GM10248 (cell line): ENCODE measurements around the gene CCDC85C.

ENCODE experiments used
- CTCF ChIA-PET: fragments of 300-600 bp; sonication (Branson Sonifier 250); formaldehyde crosslinking; extraction: SDS; loops from one replicate; lab custom pipeline; 2021; ENCODE audit warnings: antibody characterized with exemption; lab: Yijun Ruan, JAX
- POLR2A ChIA-PET: fragments of 350-650 bp; sonication (Branson Sonifier 250); formaldehyde crosslinking; extraction: SDS; loops from one replicate; lab custom pipeline; 2020; ENCODE audit warnings: antibody characterized with exemption; lab: Yijun Ruan, JAX
- DNase-seq: peaks from one replicate; pipeline ENCODE4 v3.0.0; 2012; ENCODE audit errors: extremely low spot score
- TF ChIP-seq, protein P1 (sequence below): IDR thresholded peaks from 2 replicates; pipeline ENCODE4 v1.5.1; 2012; ENCODE audit warnings: mild to moderate bottlenecking, low read depth; ENCODE audit errors: extremely low read depth, missing control alignments, control extremely low read depth

Gene CCDC85C

GRCh38 chr14:99468836-99469592 lies 135.0 kb downstream of the CCDC85C start:
- DNase-seq = no peak
- TF ChIP-seq, protein P1, sequence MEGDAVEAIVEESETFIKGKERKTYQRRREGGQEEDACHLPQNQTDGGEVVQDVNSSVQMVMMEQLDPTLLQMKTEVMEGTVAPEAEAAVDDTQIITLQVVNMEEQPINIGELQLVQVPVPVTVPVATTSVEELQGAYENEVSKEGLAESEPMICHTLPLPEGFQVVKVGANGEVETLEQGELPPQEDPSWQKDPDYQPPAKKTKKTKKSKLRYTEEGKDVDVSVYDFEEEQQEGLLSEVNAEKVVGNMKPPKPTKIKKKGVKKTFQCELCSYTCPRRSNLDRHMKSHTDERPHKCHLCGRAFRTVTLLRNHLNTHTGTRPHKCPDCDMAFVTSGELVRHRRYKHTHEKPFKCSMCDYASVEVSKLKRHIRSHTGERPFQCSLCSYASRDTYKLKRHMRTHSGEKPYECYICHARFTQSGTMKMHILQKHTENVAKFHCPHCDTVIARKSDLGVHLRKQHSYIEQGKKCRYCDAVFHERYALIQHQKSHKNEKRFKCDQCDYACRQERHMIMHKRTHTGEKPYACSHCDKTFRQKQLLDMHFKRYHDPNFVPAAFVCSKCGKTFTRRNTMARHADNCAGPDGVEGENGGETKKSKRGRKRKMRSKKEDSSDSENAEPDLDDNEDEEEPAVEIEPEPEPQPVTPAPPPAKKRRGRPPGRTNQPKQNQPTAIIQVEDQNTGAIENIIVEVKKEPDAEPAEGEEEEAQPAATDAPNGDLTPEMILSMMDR = no peak
- POLR2A ChIA-PET = no interaction called here
- CTCF ChIA-PET = interaction anchor here (1.5 kb wide), 1 partner anchor 53 kb away, joined by 3 read pairs; no protein-coding TSS in a partner anchor

- POLR2A ChIA-PET = interaction anchor here (0.6 kb wide), 1 partner anchor 18 kb away, joined by 4 read pairs; no protein-coding TSS in a partner anchor
- TF ChIP-seq, protein P1 = no peak
Observed at GRCh38 chr14:99468081-99468480, 135.9 kb downstream of the CCDC85C start.

DNA sequence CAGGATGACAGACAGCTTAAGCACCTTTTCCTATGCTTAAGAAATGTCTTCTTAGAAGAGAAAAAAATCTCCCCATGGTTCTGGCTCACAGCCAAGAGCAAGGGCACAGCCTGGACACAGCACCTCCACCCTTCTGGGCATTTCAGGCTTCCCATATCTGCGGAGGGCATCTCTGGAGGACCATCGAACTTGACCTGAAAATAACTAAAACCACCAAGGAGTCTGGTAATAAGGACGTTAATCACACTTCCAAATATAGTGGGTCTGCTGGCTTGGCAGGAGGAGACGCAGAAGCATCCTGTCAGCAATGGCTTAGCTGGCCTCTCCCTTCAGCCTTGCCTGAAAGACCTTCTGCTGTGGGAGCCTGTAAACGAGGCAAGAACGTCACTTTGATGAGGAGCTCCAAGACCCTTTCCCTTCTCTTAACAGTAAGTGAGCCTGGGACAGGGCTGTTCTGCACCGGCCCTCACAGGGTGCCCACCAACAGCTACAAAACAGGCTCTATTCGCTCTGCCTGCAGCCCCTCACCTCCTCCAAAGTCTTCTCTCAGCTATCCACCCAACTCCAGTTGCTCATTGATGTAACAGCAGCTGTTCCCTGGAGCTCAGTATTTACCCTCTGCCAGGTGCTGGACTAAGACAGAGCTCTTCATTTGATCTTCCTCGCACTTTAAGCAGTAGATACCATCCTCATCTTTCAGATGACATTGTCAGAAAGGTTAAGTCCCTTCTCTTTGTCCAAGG lies 136.5 kb downstream of the CCDC85C start:
- no peak for DNase-seq
- ChIA-PET CTCF (no interaction called here), POLR2A (interaction anchor here (0.6 kb wide), 1 partner anchor 17 kb away, joined by 4 read pairs; no protein-coding TSS in a partner anchor)
- TF ChIP-seq, protein P1 = no peak

More at GRCh38 chr14:99468081-99468480, 135.9 kb downstream of the CCDC85C start:
- no peak for DNase-seq
- CTCF ChIA-PET = no interaction called here

DNA sequence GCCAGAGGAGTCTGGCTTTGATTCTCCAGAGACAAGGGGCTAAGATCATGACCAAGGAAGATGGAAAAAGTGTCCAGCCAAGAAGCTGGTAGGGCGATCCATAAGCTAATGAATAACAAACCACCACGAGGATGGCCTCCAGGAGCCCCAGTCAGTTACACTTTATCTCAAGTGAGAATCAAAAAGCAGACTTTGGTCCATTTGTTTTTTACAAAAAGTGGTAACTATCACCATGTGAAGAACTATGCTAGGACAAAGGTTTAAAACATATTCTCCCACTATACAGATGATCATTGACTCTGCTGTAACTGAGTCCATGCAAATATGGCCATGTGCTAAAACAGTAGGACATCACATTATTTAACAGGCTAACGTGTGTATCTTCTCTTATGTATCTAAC lies 137.2 kb downstream of the CCDC85C start:
- ChIA-PET POLR2A (no interaction called here), CTCF (no interaction called here)
- TF ChIP-seq, protein P1 = no peak
- DNase-seq = no peak

DNA sequence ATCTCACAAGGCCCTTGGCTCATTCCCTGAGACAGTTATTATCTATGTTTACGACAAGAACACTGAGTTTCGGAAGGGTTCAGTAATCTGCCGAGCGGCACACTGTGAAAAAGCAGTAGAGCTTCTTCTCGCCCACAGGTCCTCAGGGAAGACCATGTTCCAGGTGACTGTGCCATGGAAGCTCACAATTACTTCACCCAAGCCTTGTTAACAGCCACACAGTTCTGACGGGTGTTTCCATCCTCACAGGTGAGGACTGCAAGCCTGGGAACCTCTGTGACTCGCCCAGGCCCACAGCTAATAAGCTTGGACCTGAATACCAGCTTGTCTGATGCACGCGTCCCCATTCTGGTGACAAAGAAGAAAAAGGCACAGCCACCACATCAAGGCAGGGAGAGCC lies 138.7 kb downstream of the CCDC85C start:
- ChIA-PET CTCF (interaction anchor here (0.9 kb wide), 1 partner anchor 8 kb away, joined by 3 read pairs; no protein-coding TSS in a partner anchor), POLR2A (interaction anchor here (1.4 kb wide), 1 partner anchor 16 kb away, joined by 3 read pairs; the partner anchor contains the start of genes CCNK and SETD3)

GRCh38 chr14:99463974-99464373 lies 140.0 kb downstream of the CCDC85C start:
- CTCF ChIA-PET = no interaction called here
- POLR2A ChIA-PET = no interaction called here
- no peak for DNase-seq
- TF ChIP-seq, protein P1 = no peak

More for the DNA sequence above, 138.7 kb downstream of the CCDC85C start:
- TF ChIP-seq, protein P1 = no peak
- DNase-seq = no peak
